Left forelimb (tissue), 1 donor: ENCODE data around the gene ARHGEF10L.

Experiments used
- DNase-seq: peaks from one replicate; pipeline ENCODE4 v3.0.0-alpha.2; 2018; ENCODE audit warnings: low spot score

The ARHGEF10L gene

DNA sequence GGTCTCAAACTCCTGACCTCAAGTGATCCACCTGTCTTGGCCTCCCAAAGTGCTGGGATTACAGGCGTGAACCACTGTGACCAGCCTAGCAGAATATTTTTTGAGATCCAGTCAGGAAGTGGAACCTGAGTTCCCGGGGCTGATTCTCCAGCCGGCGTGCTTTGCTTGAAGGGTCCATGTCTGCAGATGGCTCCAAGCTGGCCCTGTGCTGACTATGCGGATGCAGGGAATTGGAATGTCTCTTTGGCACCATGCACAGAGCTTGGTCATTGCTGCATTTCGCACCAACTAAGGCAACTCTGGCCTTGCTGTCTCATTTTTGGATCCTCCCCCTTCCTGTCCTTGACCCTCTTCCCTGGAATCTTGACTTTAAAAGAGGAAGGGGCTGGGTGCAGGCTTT is 28.1 kb downstream of the ARHGEF10L start:
- DNase-seq = no peak

DNA sequence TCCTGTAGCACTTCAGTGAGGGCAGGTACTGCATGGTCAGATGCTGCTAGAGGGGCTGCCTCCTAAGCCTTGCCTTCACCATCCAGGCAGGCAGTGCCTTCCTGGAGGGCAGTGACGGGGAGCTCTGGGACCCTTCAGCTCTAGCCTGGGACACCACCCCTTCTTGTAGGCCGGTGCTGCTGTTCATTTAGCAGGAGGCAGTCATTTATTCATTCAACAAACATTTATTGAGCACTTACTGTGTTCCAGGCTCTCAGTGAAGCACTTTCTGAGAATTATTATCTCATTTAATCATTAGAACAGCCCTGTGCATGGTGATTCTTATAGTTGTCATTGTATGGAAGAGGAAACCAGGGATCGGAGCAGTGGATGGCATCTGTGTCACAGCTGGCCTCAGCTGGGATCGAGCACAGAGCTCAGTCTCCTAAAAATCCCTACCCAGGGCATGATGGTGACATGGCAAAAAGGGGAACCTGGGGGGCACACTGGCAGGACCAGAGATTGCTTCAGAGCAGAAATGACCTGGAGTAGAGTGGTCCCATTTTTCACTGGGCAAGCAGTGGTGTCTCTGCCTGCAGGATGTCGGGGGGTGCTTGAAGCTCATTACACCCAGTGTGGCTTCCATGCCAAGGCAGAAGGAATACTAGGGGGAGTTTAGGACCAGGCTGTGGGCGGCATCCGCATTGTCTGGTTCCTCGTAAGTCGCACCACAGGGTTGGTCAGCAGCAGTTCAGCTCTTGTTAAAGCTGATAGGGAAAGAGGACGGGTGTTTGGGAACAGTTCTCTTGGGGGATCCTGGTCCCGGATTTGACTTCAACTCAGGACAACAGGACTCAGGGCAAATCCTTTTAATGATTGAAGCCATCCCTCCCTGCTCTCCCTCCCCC is 28.8 kb downstream of the ARHGEF10L start:
- DNase-seq = no peak

DNA sequence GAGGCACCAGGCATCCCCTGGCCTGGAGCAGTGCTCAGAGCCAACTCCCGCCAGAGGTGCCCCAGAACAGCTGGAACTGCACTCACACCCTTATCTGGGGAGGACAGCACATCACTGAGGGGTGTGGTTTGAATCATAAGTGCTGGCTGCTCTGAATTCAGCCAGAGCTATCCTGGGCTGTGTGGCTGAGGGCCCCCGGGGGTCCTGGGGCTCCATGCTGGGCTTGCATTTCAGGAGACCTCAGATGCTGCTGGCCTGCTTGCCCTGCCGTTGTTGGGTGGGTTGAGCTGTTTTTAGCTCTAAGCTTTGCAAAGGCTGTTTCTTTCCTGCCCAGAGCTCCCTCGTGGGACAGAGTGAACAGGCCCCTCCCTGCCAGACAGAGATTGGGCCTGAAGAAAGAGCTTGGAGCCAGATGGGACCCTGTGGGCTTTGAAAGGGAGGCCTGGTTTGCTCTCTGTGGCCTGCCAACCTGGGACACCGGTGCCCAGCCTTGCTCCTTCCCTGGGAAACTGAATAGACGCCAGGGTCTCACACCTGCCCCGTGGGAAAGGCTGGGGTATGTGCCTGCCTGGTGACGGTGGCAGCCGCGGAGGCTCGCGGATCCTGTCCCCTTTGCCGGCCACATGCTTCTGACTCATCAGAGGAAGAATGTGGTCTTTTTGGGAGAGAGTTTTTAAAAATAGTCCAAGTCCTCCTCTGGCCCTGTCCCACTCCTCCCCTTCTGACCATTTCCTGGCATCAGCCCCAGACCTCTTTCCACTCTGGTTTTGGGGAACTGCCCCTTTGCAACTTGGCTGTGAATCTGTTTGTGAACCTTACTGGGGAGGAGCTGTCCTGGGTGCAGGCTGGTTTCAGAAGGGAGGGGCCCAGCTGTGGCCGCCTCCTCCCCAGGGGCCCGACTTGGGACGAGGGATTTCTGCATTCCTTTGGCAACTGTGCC is 30.0 kb downstream of the ARHGEF10L start:
- peak; percentile 89 for DNase-seq

DNA sequence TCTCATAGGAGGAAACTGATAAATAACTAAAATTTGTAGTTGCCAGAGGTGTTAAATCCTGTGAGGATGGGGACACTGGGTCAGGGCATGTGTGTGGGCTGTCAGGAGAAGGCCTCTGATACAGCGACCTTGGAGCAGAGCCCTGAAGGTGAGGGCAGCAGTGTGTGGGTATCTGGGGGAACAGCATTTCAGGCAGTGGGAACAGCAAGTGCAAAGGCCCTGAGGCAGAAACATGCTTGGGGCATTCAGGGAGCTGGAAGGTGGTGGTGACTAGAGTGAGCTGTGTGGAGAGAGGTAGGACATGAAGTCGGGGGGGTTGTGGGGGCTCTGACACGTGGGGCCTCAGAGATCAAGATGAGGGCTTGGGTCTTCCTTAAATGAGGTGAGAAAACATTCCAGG is 30.7 kb downstream of the ARHGEF10L start:
- DNase-seq = no peak

- no peak for DNase-seq
Observed at GRCh38 chr1:17572264-17572985, 32.9 kb downstream of the ARHGEF10L start.

- DNase-seq = no peak
Observed at GRCh38 chr1:17573518-17574041, 34.1 kb downstream of the ARHGEF10L start.

DNA sequence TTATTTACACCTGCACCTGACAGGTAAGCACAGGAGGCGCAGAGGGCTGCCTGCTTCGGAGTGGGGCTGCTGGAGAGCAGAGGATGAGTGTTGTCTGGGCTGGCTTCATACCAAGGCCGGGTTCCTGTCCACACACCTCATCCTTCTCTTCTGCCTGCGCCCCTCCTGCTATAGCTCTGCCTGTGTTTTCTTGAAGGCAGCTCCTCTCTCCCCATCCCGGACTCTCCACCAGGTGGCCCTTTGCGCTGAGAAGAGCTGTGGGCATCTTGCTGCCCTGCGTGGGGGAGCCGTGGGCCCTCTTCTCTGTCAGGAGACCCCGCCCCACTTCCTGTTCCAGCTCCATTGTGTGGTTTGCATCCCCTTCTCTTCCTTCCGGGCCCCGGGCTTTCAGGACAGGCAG is 35.0 kb downstream of the ARHGEF10L start:
- DNase-seq = no peak

GRCh38 chr1:17575797-17576518 is 36.5 kb downstream of the ARHGEF10L start:
- no peak for DNase-seq

DNA sequence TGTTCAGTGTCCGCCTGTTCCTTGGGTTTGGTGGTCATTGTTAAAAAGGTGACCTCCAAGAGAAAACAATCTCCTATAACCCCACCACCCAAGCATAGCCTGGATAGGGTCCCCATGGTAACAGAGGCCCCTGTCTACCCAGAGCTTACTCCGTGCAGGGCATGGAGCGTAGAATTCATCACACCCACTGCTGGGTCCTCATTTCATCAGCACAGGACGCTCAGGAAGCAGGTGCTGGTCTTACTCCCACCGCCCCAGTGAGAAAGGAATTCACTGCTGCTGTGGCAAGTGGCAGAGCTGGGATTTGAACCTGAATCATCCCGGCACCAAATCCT is 37.0 kb downstream of the ARHGEF10L start:
- DNase-seq = no peak

DNA sequence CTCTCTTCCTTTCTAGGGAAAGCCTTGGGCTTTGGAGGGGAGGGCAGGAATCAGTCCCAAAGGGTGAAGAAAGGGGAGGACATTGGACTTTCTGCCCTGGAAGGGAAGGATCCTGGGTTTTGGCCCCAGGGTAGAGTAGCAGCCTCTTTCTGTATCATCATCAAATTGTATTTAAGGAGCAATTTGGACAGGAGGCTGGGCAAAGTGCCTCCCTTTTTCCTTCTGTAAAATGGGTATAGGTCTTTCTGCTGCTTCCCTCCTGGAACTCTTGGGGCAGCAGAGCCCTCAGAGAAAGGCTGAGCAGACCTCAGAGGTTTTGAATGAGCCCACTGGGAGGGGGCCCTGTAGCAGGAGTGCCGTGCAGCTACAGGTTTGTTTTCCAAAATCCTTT is 38.4 kb downstream of the ARHGEF10L start:
- no peak for DNase-seq

DNA sequence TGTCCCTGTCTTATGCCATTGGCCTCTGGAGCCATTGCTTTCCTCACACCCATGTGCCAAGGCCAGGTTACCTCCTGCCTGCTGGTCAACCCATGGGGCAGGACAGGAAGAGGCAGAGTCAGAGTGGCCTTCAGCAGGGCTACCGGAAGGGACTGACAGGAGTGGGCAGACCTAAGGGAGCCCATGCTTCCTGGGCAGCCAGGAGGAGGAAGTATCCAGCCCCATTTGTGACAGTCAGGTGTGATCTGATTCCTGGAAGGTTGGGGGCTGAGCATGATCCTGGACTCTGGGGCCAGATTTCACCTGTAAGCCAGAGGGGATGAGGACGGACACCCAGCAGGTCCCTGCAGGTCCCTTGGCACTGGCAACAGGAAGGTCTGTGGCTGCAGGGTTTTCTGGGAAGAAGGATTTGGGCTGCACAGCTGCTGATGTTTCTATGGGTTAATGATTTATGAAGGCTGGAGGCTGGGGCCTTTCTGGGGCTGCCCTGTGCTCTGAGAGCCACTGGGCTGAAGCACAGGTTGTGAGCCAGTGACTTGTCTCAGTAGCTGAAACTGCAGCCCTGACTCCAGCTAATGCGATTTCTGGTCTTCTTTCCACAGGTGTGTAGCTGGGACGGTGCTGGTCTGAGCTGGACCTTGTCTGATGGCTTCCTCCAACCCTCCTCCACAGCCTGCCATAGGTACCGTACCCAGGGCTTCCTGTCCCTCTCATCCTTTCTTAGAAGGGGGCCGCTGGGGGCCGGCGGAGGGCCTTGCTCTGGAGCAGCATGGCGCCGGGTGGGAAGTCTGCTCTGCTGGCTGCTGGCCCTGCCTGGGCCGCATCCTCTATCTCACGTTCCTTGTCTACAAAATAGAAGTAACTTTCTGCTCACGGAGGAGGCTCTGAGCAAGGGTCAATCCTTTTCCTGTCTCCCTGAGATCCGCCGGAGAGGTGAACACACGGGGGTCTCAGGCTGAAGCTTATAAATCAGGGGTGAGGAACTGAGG is 40.7 kb downstream of the ARHGEF10L start:
- DNase-seq = no peak

DNA sequence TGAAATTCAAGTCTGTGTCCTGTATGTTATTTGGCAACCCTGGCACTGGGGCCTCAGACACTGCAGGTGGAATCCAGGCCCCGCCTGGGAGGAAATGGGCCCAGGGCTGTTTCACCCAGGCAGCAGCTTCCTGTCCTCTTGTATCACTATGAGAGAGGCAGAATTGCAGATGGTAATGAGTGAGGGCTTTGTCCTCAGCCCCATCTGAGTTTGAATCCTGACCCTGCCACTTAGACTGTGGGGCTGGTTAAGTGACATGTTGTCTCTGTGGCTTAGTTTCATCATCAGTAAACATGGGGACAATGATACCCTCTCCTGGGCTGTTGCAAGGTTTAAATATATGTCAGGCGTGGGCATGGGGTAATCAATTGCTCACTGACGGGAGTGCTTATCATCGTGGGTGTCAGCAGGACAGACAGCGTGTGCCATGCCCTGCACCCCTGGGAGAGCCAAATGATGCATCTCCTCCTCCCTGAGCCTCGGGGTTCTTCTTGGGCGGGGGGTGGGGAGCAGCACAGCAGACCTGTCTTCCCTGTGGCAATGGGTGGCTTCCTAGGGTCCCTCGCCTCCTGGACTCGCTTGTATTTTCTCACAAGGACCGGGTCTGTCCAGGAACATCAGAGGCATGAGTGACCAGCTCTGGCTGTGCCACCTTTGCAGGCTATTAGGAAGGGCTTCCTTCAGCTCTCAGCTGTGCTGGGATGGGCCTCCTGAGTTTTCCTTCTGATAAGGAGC is 42.1 kb downstream of the ARHGEF10L start:
- DNase-seq = no peak

DNA sequence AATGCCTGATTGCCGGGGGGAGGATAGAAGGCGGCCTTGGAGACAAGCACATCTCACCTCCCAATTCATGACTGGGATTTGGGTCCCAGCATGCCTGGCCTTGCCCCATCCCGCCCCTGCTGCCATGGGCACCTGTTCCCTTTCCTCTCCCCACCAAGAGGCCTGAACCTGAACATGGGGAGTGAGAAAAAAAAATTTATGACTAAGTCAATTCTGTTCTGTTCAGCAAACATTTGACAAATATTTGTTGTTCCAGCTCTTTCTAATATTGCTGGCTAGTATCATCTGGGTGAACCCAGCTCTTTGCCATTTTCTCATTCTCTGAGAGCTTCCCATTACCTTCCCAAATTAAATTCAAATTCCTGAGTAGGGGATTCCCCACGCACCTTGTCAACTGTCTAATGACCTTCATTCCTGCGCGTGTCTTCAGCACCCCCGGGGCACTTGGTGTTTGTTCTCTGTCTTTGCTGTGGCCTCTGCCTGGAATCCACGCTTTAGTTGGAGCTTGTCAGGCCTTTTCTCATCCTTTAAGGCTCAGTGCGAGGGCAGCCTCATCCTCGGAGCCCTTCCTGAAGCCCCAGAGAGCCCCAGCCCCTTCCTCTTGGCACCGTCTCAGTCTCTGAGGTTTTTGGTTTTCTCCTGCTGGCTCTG is 42.8 kb downstream of the ARHGEF10L start:
- no peak for DNase-seq

- DNase-seq = no peak
Observed at GRCh38 chr1:17584539-17584938, 45.0 kb downstream of the ARHGEF10L start.

DNA sequence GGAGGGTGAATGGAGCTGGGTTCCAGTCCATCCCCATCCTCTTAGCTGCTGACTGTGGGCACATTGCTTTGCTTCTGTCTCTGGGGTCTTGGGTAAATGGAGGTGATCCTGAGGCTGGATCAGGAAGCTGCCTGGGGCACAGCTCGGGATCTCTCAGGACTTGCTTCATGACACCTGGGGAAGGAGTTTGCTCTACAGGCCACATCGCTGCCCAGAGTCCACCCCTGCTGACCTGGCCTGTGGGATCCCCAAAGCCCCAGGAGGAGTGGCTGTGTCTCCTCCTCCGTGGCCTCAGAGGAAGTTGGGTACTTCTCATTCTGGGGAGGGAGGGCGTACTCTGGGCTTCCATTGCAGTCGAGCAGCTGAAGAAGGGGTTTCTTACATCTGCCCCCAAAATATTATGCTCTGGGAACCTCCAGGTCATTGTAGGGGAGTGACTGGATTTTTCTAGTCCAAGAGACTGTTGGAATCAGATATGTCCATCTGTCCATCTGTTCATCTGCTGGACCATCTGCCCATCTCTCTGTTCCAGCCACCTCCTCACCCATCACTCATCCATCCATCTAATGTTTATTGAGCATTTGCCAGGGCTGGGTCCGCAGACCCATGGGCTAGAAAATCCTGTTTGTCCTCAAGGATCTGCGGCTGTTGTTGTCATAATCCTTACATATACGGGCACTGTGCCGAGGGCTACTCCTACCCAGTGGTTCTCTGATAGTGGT is 45.9 kb downstream of the ARHGEF10L start:
- no peak for DNase-seq

GRCh38 chr1:17586172-17586964 is 46.9 kb downstream of the ARHGEF10L start:
- DNase-seq = no peak

GRCh38 chr1:17587693-17588047 is 48.2 kb downstream of the ARHGEF10L start:
- DNase-seq = peak; percentile 75
